Measurements from ENCODE around the gene NEDD4L. TPM values are rescaled to one million over a fixed set of nuclear protein-coding genes. Genes with fewer than 3 reads are reported as not detected.

Gene NEDD4L
- total and polyA plus RNA-seq, 12 donors, result 17.8 to 110 (median 37.6) TPM

DNA sequence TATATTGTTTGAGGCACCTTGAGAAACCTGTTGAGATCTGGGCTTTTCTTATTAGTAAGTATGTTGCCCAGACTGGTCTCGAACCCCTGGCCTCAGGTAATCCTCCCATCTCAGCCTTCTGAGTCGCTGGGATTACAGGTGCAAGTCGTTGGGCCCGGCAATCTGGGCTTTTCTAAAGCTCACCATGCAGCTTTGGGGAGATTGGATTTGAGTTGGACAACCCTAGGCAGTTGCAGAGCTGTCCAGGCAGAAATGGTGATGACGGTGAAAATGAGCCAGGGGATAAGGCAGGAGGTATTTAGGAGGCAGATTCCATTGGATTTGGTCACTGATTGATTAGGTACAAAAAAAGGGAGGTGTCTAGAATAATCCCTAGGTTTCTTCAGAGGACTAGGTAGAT lies 16.2 kb downstream of the NEDD4L start:
- TF ChIP-seq, protein P1, sequence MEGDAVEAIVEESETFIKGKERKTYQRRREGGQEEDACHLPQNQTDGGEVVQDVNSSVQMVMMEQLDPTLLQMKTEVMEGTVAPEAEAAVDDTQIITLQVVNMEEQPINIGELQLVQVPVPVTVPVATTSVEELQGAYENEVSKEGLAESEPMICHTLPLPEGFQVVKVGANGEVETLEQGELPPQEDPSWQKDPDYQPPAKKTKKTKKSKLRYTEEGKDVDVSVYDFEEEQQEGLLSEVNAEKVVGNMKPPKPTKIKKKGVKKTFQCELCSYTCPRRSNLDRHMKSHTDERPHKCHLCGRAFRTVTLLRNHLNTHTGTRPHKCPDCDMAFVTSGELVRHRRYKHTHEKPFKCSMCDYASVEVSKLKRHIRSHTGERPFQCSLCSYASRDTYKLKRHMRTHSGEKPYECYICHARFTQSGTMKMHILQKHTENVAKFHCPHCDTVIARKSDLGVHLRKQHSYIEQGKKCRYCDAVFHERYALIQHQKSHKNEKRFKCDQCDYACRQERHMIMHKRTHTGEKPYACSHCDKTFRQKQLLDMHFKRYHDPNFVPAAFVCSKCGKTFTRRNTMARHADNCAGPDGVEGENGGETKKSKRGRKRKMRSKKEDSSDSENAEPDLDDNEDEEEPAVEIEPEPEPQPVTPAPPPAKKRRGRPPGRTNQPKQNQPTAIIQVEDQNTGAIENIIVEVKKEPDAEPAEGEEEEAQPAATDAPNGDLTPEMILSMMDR (IDR thresholded peaks at IDR 0.05), result no peak
- H3K27ac ChIP-seq, result no peak overlapping the region
- no peaks in the 10 kb centered on the region for H3K36me3 ChIP-seq (replicated peaks in 1 of 2)
- no peak overlapping the region for H3K4me3 ChIP-seq
- DNase-seq, result no peak
- H3K9me3 ChIP-seq (replicated peaks in 1 of 3), result no peaks in the 10 kb centered on the region
- peaks cover 0 to 4% of the 10 kb centered on the region in 2 donors for H3K4me1 ChIP-seq (replicated peaks in 1 of 2)
- WGBS, 4 donors, result 35 to 71% (median 37%) methylated on average over 5 of the region's 5 CpGs
- no peaks in the 10 kb centered on the region for H3K27me3 ChIP-seq
- intact Hi-C loops (cut with DNase I), result no loop called here

DNA sequence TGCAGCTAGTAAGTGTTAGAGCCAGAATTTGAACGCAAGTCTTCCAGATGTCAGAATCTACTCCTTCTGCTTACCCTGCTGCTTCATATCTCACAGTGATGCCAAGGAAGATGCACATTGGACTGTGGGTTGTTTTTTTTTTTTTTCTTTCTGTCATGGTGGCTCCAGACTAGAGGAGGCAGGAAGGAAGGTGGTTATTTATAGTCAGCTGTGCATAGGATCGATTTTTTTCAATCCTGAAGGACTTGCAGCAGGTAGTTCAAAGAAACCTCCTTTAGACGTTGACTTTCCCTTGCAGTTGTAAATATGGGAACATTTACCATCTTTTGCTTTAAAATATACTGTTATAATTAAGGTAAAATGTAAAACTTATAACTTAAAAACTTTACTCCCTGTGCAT lies 17.3 kb downstream of the NEDD4L start:
- no peak for DNase-seq
- TF ChIP-seq POLR2A (IDR thresholded peaks at IDR 0.05), result no peak
- TF ChIP-seq, protein P1 (IDR thresholded peaks at IDR 0.05), result no peak
- no peaks in the 10 kb centered on the region for H3K9me3 ChIP-seq (replicated peaks in 1 of 3)
- H3K4me1 ChIP-seq (replicated peaks in 1 of 2), result peaks cover 0 to 6% of the 10 kb centered on the region in 2 donors
- 40 to 44% (median 42%) methylated on average over 3 of the region's 3 CpGs for WGBS, 4 donors
- no peaks in the 10 kb centered on the region for H3K36me3 ChIP-seq (replicated peaks in 1 of 2)
- no peak overlapping the region for H3K4me3 ChIP-seq
- H3K27me3 ChIP-seq, result no peaks in the 10 kb centered on the region
- no peak overlapping the region for H3K27ac ChIP-seq
- intact Hi-C loops (cut with DNase I), result no loop called here

DNA sequence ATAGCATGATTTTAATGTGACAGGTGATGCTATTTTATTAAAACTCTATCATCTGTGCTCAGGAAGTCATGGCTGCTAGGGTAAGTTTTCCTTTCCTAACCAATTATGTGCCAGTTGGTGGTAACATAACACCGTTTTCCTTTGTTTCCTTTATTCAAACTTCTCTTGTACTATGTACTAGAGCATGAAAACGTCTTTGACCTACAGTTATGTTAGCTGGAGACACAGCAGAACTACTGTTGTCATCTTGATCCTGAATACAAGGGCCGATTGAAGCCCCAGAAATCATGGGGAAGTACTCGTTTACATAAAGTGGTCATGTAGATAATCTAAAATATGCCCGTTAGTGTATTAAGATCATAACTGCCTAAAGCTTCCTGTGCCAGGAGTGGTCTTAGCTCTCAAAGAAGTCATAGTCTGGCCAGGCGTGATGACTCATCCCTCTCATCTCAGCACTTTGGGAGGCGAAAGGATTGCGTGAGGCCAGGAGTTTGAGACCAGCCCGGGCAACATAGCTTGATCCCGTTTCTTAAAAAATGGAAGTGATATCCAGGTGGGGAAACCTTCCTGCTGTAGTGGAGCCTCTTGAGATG lies 20.5 kb downstream of the NEDD4L start:
- TF ChIP-seq POLR2A (IDR thresholded peaks at IDR 0.05), result no peak
- TF ChIP-seq, protein P1 (IDR thresholded peaks at IDR 0.05), result no peak
- intact Hi-C loops (cut with DNase I), result no loop called here
- Histone ChIP-seq H3K27me3 (no peaks in the 10 kb centered on the region), H3K4me3 (no peak overlapping the region), H3K9me3 (replicated peaks in 1 of 3) (no peaks in the 10 kb centered on the region), H3K27ac (no peak overlapping the region), H3K4me1 (replicated peaks in 1 of 2) (peaks cover 0 to 6% of the 10 kb centered on the region in 2 donors), H3K36me3 (replicated peaks in 1 of 2) (no peaks in the 10 kb centered on the region)
- DNase-seq, result no peak
- 80 to 85% (median 81%) methylated on average over 9 to 10 of the region's 10 CpGs for WGBS, 4 donors

DNA sequence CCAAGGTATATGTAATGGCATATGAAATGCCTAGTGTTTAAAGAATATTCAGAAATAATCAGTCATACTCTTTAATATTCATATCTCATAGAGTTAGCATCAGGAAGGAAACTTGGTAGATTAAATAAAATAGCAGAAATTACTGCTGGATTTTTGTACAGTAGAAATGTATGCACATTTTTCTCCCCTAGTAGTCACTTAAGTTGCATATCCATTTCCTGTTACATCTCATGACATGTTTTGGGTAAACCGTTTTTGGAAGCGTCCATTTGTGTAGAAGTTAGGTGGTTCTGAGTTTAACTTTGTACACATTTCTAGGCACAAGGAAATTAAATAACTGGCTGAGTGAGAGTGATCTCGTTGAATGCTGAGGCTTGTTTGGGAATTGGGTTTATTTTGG lies 21.9 kb downstream of the NEDD4L start:
- 93 to 96% (median 95%) methylated on average over 3 of the region's 3 CpGs for WGBS, 4 donors
- Histone ChIP-seq H3K4me3 (no peak overlapping the region), H3K9me3 (replicated peaks in 1 of 3) (no peaks in the 10 kb centered on the region), H3K27me3 (no peaks in the 10 kb centered on the region), H3K27ac (no peak overlapping the region), H3K4me1 (replicated peaks in 1 of 2) (peaks cover 0 to 6% of the 10 kb centered on the region in 2 donors), H3K36me3 (replicated peaks in 1 of 2) (no peaks in the 10 kb centered on the region)
- intact Hi-C loops (cut with DNase I), result no loop called here
- TF ChIP-seq, protein P1 (IDR thresholded peaks at IDR 0.05), result no peak
- TF ChIP-seq POLR2A (IDR thresholded peaks at IDR 0.05), result no peak
- DNase-seq, result no peak

Data from adrenal gland (tissue), 12 donors.